Kidney glomerular epithelial cell (primary cell): ENCODE measurements around the gene PURB.
"Not testable (repeated sequence)": the region's sequence is repeated elsewhere in the genome, so short reads cannot be mapped to it uniquely, and the experiment has no call there.

ENCODE experiments used
- DNase-seq: peaks from one replicate; lab custom pipeline; 2025; lab: John Stamatoyannopoulos, UW

The PURB gene

DNA sequence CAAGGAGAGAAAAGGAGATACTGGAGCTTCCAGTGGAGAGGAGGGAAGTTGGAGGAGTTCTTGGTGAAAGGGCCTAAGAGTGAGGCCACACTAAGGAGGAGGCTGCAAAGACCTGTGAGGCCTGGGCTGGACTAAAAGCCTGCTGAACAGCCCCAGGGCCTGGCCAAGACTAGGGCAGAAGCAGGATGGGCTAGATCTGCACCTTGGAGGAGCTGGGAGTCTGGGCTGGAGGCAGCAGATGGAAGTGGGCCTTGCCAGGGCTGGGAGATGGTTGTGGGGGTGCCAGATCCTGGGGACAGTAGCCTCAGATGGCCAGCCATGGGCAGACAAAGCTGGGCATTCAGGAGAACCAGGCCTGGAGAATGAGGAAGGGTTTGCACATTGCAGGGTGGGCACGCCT, 6.5 kb upstream of the PURB start:
- DNase-seq, result no peak

DNA sequence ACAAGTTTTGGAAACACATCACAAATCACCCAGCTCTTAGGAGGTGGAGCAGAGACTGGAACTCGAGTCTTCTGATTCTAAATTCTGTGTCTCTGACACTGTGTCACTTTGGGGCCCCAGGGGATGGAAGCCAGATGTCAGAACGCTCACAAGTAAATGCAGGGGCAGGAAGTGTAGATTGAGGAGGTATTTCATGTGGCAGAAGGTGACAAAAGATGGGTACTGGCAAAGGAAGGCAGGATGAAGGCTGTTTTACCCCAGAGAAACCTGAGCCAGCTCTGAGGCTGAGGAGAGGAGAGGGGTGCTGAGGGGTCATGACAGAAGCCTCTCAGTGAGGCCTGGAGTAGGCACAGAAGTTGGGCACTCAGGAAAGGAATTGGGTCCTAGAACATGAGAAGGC, 6.0 kb upstream of the PURB start:
- no peak for DNase-seq

DNA sequence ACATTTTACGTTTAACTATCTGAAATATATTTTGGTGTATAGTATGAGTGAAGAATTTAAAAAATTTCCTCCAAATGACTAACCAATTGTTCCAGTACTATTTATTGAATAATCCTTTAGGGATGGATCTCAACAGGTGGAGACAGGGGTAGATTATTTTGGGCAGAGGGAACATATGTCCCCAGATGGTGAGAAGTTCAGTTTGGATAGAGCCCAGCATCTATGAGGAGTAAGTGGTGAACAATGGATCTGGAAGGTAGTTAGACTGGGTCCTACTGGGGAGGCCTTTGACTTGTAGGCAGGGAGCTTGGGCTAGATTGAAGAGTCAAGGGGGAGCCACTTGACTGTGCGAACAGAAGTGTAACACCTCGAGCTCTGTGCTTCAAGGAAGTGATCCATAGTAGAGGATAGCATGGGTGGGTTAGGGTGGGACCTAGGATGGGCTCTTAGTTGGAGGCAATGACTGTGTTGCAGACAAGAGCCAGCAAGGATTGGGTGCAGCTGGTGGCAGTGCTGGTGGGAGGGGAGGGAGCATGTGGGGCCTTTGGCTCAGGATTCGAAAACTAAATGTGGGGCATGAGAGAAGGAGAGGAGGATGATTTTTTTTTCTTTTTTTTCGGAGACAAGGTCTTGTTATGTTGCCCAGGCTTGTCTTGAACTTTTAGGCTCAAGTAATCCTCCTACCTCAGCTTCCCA, 3.9 kb upstream of the PURB start:
- no peak for DNase-seq

DNA sequence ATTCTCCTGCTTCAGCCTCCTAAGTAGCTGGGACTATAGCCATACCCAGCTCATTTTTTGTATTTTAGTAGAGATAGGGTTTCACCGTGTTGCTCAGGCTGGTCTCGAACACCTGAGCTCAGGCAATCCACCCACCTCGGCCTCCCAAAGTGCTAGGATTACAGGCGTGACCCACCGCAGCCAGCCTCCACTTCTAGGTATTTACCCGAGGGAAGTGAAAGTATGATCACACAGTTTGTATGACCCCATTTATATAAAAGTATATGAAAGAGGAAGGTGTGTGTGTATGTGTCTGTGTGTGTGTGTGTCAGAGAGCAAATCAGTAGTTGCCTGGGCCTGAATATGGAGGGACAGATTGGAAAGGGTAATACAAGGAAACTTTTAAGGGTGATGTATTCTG, 2.0 kb upstream of the PURB start:
- DNase-seq, result no peak

DNA sequence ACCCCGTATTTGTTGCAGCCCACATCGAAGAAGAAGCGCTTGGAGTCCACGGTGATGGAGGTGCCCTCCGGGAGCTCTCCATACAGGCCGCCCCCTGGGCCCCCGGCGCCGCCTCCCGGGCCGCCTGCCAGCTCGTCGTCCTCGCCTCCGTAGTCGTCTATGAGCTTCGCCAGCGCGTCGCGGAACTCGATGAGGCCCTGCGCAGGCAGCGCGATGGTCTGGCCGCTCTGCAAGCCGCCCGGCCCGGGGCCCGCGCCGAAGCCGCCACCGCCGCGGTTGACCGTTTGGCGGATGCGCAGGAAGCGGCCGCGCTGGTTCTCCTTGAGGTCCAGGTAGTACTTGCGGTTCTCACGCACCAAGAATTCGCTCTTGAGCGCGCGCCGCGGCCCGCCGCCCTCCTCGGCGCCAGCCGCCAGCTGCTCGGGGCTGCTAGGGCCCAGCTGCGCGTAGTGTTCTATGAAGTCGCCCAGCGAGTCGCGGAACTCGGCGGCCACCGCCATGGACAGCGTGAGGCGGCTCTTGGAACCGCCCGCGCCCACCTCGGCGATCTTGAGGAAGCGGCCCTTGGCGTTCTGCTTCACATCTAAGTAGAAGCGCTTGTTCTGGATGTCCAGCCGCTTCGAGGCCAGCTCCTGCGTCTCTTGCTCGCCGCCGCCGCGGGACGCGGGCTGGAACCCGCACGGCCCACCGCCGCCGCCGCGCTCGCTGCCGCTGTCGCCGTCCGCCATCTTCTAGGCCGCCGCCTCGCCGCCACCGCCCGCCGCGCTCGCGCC, 523 bp downstream of the PURB start:
- DNase-seq, result no peak

DNA sequence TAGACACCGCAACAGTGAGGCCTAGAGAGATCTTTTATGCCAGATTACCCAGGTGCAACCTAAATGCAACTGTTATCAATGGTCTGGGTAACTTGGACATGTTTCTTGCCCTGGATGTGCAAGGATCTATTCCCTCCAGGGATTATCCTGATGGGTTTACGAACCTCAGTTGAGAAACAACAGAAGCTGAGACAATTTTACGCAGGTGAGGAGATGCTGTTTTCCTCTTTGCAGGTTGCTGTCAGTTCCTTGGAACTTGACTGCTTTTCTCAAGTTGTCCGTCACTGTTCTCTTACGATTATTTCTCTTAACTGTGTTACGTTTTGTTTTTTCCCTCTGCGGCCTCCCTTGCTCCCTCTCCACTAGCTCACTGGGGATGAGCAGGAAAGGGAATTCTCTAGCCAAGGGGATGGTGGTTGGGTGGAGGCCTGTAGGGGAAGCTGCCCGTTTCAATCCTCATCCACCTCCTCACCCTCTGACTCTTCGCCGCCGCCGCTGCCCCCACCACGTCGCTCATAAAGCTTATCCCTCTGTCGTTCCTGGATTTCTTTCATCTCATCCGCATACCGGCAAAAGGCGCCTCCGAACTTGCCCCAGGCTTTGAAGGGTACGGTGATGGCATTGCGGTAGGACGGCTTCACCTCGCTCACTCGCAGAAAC, 1.2 kb downstream of the PURB start:
- DNase-seq, result no peak

DNA sequence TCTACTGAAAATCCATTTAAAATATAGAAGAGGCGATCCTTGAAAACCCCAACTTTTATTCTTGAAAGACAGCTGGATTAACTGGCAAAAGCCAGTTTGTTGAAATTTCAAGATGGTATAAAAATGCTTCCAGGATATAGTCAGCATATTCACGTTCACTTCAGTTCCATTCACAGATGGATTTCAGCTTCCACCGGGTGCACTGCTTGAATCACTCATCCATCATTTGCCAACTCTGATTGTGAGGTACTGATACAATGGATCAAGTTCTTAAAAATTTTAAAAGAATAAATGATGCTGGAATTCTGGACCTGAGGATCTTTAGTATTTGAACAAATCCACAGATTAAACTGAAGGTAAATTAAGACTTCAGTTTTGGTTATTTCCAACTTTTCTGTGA, 2.4 kb downstream of the PURB start:
- DNase-seq, result no peak

DNA sequence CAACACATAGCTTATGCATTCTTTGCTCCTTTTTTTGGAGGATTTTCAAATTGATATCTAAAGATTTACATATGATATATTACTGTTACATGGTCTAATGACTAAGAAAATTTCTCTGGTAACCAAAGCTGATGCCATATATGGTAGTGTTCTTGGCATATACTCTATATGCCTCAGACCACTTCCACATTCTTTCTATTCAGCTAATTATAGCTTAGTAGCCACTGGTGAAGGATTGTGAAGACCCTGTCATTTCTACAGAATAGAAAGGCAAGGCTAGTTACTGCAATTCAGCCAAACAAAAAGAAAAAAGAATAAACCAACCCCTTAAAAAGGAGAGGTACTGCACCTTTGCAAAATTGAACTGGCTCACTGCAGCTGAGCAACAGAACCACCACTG, 3.7 kb downstream of the PURB start:
- DNase-seq, result peak; percentile 11

DNA sequence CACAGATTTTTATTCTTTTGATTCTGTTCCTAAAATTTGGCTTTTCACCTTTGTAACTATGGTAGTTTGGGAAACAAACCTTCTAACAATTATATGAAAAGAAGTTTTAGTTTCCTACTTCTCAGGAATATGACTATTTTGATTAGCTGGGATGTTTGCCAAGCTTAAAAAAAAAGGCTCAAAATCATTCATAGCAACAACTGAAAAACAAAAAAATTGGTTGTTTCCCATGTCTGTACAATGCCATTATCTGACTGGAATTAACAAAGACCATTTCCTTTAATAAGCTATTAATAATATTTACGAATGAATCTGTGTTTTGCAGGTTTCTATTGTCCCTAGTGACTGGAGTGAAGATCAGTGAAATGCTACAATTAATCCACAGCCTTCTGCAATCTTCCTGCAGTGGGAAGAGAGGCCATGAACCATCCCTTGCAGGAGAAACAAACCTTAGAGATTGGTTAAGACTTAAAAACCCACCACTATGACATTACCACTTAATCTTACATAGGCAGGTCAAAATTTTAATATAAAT, 4.2 kb downstream of the PURB start:
- no peak for DNase-seq

DNA sequence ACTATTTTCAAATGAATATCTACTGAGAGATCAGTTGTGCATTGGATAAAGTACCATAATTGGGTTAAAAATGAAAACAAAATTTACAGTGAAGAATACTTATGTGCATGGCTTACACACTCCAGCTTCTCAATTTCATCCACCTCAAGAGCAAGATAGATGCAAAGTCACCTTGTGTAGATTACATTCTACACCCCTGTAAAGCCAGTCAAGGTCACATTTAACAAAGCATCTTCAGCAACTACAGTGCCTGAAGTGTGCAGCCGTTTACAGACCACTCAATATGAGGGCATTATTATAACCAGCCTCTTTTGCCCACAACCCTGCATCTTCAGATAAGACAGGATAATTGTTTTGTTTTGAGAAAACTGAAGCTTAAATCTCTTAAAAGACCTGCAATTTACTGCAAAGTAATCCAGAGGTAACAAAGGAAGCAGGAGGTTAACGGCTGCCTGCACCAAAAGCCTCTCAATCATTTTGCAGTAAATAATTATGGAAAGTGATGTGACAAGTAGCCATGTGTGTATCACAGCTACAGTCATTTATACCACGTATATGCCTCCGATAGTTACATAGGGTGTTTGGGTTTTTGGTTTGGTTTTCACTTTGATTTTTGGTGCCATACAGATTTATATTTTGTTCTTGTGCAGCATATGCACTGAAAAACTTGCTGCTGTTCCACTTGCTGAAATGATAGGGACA, 4.9 kb downstream of the PURB start:
- no peak for DNase-seq

DNA sequence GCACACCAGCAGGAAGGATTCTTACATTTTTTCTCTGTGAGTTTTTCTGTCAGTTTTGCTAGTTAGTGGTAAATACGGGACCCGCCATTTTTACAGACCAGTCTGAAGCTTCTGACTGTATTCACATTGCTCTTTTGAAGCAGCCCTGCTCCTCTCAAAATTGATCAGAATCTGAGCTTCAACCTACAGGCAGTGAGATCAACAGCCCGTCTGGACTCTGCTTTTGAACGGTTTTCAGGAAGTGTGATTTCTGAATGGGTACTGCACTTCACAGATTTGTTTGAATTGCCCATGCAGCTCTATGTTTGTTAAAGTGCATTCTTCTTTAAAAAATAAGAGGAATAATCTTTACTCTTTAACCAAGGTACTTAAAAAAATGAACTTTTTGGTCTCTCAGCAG, 8.9 kb downstream of the PURB start:
- no peak for DNase-seq

DNA sequence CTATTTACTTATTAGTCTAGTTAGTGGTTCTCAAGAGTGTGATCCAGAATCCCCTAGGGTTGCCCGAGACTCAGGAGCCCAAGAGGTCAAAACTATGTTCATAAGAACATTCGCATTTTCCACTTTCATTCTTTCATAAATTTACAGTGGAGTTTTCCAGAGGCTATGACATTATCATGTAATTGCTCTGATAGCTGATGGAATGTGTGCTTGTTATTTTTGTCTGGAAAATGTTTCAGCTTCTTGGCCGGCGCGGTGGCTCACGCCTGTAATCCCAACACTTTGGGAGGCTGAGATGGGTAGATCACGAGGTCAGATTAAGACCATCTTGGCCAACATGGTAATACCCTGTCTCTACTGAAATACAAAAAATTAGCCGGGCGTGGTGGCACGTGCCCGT, 10.1 kb downstream of the PURB start:
- DNase-seq, result no peak

DNA sequence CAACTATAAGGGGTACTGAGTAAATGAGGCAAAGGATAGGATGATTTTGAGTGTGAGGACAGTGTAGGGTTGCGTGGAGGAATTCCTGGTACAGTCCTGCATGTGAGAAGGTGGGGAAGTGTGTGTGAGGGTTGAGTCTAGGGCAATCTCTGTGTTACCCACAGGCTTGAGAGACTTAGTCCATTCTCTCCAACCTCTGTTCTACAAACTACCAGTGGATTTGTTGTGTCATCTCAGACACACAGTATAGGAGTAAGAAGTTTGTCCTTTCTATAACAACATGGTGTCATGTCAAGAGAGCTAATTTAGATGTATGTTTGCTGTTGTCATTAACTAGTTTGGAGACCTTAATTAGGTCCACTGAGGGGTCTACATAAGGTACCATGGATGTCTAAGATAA, 12.5 kb downstream of the PURB start:
- no peak for DNase-seq

DNA sequence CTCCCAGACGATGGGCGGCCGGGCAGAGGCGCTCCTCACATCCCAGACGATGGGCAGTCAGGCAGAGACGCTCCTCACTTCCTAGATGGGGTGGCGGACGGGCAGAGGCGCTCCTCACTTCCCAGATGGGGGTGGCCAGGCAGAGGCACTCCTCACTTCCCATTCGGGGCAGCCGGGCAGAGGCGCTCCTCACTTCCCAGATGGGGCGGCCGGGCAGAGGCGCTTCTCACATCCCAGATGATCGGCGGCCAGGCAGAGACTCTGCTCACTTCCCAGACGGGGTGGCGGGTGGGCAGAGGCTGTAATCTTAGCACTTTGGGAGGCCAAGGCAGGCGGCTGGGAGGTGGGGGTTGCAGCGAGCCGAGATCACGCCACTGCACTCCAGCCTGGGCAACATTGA, 13.4 kb downstream of the PURB start:
- not testable (repeated sequence) for DNase-seq

DNA sequence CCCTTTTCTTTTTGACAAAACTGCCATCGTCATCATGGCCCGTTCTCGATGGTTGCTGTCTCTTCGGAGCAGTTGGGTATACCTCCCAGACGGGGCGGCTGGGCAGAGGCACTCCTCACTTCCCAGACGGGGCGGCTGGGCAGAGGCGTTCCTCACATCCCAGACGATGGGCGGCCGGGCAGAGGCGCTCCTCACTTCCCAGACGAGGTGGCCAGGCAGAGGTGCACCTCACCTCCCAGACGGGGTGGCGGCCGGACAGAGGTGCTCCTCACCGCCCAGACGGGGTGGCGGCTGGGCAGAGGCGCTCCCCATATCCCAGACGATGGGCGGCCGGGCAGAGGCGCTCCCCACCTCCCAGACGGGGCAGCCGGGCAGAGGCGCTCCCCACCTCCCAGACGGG, 14.6 kb downstream of the PURB start:
- DNase-seq, result not testable (repeated sequence)

DNA sequence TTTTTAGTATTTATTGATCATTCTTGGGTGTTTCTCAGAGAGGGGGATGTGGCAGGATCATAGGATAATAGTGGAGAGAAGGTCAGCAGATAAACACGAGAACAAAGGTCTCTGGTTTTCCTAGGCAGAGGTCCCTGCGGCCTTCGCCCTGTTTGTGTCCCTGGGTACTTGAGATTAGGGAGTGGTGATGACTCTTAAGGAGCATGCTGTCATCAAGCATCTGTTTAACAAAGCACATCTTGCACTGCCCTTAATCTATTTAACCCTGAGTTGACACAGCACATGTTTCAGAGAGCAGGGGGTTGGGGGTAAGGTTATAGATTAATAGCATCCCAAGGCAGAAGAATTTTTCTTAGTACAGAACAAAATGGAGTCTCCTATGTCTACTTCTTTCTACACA, 15.0 kb downstream of the PURB start:
- DNase-seq, result not testable (repeated sequence)

DNA sequence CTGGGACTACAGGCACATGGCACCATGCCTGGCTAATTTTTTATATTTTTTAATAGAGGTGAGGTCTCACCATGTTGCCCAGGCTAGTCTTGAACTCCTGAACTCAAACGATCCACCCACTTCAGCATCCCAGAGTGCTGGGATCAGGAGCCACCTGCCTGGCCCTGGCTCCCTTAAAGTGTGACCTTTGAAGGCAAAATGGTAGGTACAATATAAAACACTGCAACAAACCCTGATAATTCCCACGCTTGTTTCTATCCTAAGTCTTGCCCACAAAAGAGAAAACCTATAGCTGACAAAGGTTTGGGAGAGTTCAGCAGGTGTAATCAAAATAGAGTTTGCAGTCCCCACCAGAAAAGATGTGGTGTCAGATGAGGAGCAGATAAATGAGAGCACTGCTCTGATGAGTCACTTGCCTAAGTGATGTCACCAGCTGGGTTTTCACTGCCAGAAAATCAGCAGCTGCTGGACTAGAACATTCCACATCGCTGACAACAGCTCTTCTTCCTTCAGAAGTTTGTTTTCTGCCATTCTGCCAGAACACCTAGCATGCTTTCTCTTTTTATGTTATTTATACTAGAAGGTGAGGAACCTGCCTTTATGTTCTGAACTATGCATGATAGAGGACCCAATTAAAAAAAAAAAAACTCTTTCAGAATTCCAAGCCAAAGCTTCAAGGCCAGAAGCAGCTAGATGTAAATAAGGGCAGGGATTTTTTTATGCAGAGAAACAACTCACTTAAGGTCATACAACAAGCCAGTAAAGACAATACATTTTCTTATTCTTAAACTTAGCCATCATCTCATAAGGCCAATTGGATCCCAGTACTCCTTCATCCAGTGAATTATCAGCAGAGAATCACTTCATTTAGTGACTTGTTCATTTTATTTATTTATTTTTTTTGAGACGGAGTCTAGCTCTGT, 18.0 kb downstream of the PURB start:
- peak; percentile 84 for DNase-seq

DNA sequence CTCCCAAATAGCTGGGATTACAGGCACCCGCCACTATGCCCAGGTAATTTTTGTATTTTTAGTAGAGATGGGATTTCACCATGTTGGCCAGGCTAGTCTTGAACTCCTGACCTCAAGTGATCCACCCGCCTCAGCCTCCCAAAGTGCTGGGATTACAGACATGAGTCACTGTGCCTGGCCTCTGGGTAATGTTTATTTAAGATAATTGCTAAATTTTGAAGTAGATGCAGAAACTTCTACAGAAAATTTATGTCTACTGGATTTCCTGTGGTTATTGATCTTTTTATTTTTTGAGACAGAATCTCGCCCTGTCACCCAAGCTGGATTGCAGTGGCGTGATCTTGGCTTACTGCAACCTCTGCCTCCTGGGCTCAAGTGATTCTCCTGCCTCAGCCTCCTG, 23.4 kb downstream of the PURB start:
- DNase-seq, result not testable (repeated sequence)

DNA sequence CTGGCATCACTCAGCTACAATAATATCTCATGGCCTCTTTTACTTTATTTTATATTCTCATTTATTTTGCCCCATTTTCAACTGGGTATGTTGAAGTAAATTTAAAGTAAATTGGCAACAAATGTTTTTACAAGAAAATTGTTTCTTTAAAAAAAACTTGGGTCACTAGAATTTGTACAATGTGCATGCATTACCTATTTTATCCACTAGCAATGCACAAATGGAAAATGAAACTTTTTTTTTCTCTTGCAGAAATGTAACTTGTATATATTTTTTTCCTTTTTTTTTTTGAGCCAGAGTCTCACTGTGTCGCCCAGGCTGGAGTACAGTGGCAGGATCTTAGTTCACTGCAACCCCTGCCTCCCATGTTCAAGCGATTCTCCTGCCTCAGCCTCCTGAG, 27.2 kb downstream of the PURB start:
- no peak for DNase-seq

DNA sequence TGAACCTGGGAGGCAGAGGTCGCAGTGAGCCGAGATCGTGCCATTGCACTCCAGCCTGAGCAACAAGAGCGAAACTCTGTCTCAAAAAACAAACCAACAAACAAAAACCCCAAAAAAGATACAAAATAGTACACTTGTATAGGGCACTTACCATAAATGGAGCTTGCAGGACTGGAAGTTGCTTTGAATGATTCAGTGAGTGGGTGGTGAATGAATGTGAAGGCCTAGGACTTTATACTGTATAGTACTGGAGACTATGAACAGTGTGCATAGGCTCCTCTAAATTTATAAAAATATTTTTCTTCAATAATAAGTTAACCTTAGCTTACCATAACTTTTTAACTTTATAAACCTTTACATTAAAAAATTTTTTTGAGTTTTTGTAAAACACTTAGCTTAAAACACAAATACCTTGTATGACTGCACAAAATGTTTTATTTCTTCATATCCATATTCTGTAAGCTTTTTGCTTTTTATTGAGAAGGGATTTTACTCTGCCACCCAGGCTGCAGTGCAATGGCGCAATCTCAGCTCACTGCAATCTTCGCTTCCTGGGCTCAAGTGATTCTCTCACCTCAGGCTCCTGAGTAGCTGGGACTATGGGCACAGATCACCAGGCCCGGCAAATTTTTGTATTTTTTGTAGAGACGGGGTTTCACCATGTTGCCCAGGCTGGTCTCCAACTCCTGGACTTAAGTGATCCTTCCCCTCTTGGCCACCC, 30.5 kb downstream of the PURB start:
- DNase-seq, result no peak

DNA sequence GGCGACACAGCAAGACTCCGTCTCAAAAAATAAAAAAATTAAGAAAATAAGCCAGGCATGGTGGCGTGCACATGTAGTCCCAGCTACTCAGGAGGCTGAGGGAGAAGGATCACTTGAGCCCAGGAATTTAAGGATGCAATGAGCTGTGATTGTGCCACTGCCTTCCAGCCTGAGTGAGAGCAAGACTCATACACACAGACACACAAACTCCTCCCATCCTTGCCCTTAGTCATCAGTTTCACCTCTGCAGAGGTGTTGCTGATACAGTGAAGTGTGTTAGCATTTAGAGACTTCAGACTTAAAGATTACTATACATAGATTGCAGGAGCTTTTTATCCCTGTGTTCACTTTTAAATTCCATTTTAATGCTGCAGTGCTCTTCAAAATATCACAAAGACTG, 31.9 kb downstream of the PURB start:
- DNase-seq, result peak; percentile 8
